Mammary epithelial cell (primary cell): Measurements from ENCODE around the gene BTG2.
"Not testable (repeated sequence)": the region's sequence is repeated elsewhere in the genome, so short reads cannot be mapped to it uniquely, and the experiment has no call there.

ENCODE experiments used
- CTCF ChIP-seq, 2 donors: IDR thresholded peaks in 1 of 2; conservative IDR thresholded peaks in 1 of 2; 2 replicates each; pipeline ENCODE4 v1.5.1; 2011 to 2012; ENCODE audit warnings: inconsistent platforms in 2 of 2, low read length in 2 of 2, mild to moderate bottlenecking in 2 of 2, control low read depth in 1 of 2, low read depth in 1 of 2; ENCODE audit not compliant: insufficient read depth in 1 of 2; ENCODE audit errors: extremely low read depth in 1 of 2
- EZH2 ChIP-seq: IDR thresholded peaks from 2 replicates; pipeline ENCODE4 v1.6.1; 2012; ENCODE audit warnings: low read length, inconsistent platforms, borderline replicate concordance

- not testable (repeated sequence) for TF ChIP-seq CTCF (conservative IDR thresholded peaks at IDR 0.05 in 1 of 2, IDR thresholded peaks at IDR 0.05 in 1 of 2; ENCODE audit: extremely low read depth in 1 of 2, insufficient read depth in 1 of 2, low read depth in 1 of 2, low read length in 2 of 2); EZH2
Measured at GRCh38 chr1:203266140-203266539, 39.2 kb upstream of the BTG2 start.
